ENCODE data around the gene GSTP1.

GRCh38 chr11:67629386-67630227 is 46.0 kb downstream of the GSTP1 start, which contains the start of gene NUDT8:
- TF ChIP-seq CTCF (IDR thresholded peaks at IDR 0.05): peak; percentile 13 to 97 (median 92)
- TF ChIP-seq POLR2A (IDR thresholded peaks at IDR 0.05): peak in 2 of 4 donors; percentile 58 to 71
